GM12892 (cell line): ENCODE results near the gene C1orf105.

ENCODE experiments used
- POLR2A ChIP-seq: IDR thresholded peaks from 2 replicates; pipeline ENCODE4 v1.6.1; 2011; ENCODE audit warnings: low read depth, low read length, control low read depth
- POLR2AphosphoS5 ChIP-seq: IDR thresholded peaks from 2 replicates; pipeline ENCODE4 v1.6.1; 2011; ENCODE audit warnings: low read depth, low read length, control low read depth

GRCh38 chr1:172514108-172514507 is 93.6 kb downstream of the C1orf105 start:
- TF ChIP-seq POLR2AphosphoS5, result no peak
- no peak for TF ChIP-seq POLR2A
